AG04450 (cell line): Measurements from ENCODE around the gene SLIT3. TPM values are rescaled to one million over a fixed set of nuclear protein-coding genes. Genes with fewer than 3 reads are reported as not detected.

Source experiments
- CTCF ChIA-PET: fragments of 300-600, 350-600 bp; formaldehyde crosslinking; extraction: SDS; loops from one replicate; lab custom pipeline; 2022; ENCODE audit warnings: antibody characterized with exemption, inconsistent platforms; lab: Charles Lee
- POLR2A ChIA-PET: fragments of 350-600 bp; formaldehyde crosslinking; extraction: SDS; loops from one replicate; lab custom pipeline; 2021; ENCODE audit warnings: antibody characterized with exemption, inconsistent platforms; lab: Yijun Ruan, JAX
- DNase-seq: peaks from one replicate; pipeline ENCODE4 v3.0.0-alpha.2; 2011; ENCODE audit warnings: low read depth, low spot score
- H3K27ac ChIP-seq: one replicate; pipeline ENCODE4 v1.5.1; 2012; ENCODE audit warnings: low read depth, low read length, control low read depth
- H3K27me3 ChIP-seq: one replicate; pipeline ENCODE4 v1.6.0; 2012; ENCODE audit warnings: low read length; ENCODE audit not compliant: control insufficient read depth, insufficient read depth
- H3K4me3 ChIP-seq: 2 replicates; pipeline ENCODE4 v1.5.1; 2011; ENCODE audit warnings: mild to moderate bottlenecking, low read depth, low read length, control low read depth
- H3K9me3 ChIP-seq: 2 replicates; pipeline ENCODE4 v1.5.1; 2012; ENCODE audit warnings: low read length; ENCODE audit not compliant: control insufficient read depth, insufficient read depth
- CTCF ChIP-seq: IDR thresholded peaks from 2 replicates; pipeline ENCODE4 v1.5.1; 2011; ENCODE audit warnings: low read depth, low read length, control low read depth, inconsistent platforms
- polyA plus RNA-seq: library from polyadenylated mRNA; depleted of rRNA; stranded (reverse); fragments of >200 nt; gene quantifications from 2 replicates; pipeline ENCODE4 v1.2.3, GENCODE V29; 2011

SLIT3 gene
- polyA plus RNA-seq, 1 experiment = 0.26 TPM

DNA sequence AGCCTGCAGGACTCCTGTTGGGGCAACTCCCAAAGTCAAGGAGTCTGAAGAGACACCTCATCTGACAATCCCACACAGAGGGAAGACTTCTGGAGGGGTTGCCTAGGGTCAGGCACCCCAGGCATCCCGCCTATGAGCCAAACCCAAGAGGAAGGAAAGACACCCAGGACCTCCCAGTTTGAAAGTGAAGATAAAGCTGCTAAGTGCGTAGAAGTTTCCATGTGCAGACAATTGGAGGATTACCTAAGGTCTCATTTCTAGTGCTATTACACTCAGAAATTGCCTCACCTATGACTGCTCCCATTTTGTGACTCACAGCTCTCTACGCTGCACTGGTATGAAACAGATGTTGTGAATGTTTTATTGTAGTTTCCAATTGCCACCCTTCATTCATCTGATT lies 322.9 kb downstream of the SLIT3 start:
- no peak for TF ChIP-seq CTCF
- Histone ChIP-seq H3K27me3 (no peaks in the 10 kb centered on the region), H3K9me3 (no peaks in the 10 kb centered on the region), H3K27ac (no peak overlapping the region), H3K4me3 (no peak overlapping the region)
- DNase-seq = no peak
- POLR2A ChIA-PET = no interaction called here
- CTCF ChIA-PET = interaction anchor here (4.3 kb wide), 1 partner anchor 10 kb away, joined by 20 read pairs; no protein-coding TSS in a partner anchor

DNA sequence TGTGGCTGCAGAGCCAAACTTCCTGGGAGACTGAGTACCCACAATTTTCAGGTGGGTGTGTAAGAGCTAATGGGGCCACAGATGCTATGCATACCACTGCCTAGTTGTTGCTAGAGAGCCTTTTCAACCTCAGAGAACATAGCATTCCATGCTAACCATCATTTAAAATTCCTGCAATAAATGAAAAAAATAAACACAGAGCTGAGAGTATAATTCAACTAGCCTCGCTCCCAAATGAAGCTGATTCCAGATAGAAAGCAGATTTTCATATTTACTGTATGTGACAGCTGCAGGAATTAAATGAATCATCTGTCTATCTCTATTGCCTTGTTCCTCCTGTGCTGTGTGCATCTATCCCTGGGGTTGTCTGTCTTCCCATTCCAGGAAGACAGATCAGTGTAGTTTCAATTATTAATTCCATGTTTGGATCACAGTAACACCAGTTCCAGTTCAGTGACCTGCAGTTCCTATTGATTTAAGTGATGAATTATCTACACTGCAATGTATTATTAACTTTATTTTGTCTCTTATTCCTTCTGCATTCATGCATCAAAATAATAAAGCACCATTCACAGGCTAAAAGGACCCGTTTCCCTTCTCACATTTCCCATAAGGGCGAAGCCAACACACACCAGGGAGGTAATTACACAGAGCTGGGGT lies 324.5 kb downstream of the SLIT3 start:
- Histone ChIP-seq H3K27me3 (no peaks in the 10 kb centered on the region), H3K9me3 (no peaks in the 10 kb centered on the region), H3K4me3 (no peak overlapping the region), H3K27ac (no peak overlapping the region)
- no peak for DNase-seq
- TF ChIP-seq CTCF = no peak
- CTCF ChIA-PET = interaction anchor here (0.6 to 4.3 kb wide), 2 partner anchors 11 to 606 kb away, joined by 3 to 20 read pairs; no protein-coding TSS in a partner anchor
- POLR2A ChIA-PET = no interaction called here

GRCh38 chr5:168975331-168975730 lies 325.6 kb downstream of the SLIT3 start:
- POLR2A ChIA-PET = no interaction called here
- Histone ChIP-seq H3K4me3 (no peak overlapping the region), H3K27ac (no peak overlapping the region), H3K27me3 (no peaks in the 10 kb centered on the region), H3K9me3 (no peaks in the 10 kb centered on the region)
- CTCF ChIA-PET = no interaction called here
- no peak for TF ChIP-seq CTCF
- no peak for DNase-seq

DNA sequence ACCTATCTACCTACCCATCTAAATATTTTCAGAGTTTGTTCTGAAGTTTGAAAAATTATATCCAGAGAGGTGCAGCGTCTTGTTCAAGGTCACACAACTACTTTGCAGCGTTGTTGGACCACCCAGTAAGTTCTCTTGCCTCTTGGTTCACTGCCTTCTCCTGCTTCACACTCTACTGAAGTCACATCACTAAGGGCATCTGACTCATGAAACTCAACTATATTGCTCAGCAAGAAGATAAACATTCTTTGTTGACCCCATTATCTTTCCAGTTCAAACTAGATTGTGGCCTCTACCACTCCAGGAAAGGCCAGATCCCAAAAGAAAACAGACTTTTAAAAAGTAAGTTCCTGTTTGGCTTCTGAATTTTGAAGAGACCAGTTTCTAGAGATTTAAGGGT lies 326.9 kb downstream of the SLIT3 start:
- Histone ChIP-seq H3K4me3 (no peak overlapping the region), H3K9me3 (no peaks in the 10 kb centered on the region), H3K27me3 (no peaks in the 10 kb centered on the region), H3K27ac (no peak overlapping the region)
- TF ChIP-seq CTCF = no peak
- no peak for DNase-seq
- CTCF ChIA-PET = no interaction called here
- POLR2A ChIA-PET = no interaction called here

GRCh38 chr5:168972731-168973130 lies 328.2 kb downstream of the SLIT3 start:
- no peaks in the 10 kb centered on the region for H3K9me3 ChIP-seq
- POLR2A ChIA-PET = no interaction called here
- CTCF ChIA-PET = no interaction called here

More at GRCh38 chr5:168972731-168973130, 328.2 kb downstream of the SLIT3 start:
- Histone ChIP-seq H3K27ac (no peak overlapping the region), H3K4me3 (no peak overlapping the region), H3K27me3 (no peaks in the 10 kb centered on the region)
- DNase-seq = no peak
- no peak for TF ChIP-seq CTCF
